HG03575 (cell line): ENCODE data around the gene CMIP.

Experiments used
- ATAC-seq: cut with Tn5 transposase; IDR thresholded peaks from one replicate; pipeline ENCODE4 v1.9.1; 2021; ENCODE audit not compliant: unreplicated experiment, insufficient number of reproducible peaks, low FRiP score; ENCODE audit errors: extremely low read depth

Gene CMIP

DNA sequence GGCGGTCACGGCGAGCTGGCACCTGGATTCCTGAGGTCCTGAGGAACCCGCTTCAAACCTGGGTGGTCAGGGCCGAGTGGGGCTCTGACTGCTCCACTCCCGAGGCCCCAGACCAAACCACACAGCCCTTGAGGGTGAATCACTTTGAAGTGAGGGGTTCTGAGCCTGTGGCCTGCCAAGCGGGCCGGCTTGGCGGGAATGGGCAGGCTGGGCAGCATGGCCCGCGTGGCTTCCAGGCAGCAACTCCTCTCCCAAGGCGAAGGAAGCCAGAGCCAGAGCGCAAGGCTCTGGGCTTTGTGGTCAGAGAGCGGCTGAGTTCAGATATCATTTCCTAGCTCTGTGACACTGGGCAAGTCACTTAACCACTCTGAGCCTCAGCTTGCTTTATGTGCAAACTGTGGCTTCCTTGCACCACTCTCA lies 42.7 kb downstream of the CMIP start:
- no peak for ATAC-seq

GRCh38 chr16:81488687-81489411 lies 44.2 kb downstream of the CMIP start:
- no peak for ATAC-seq

- no peak for ATAC-seq
These were observed 45.1 kb downstream of the CMIP start for GRCh38 chr16:81489547-81490267.

GRCh38 chr16:81491541-81492188 lies 47.1 kb downstream of the CMIP start:
- ATAC-seq, result no peak

DNA sequence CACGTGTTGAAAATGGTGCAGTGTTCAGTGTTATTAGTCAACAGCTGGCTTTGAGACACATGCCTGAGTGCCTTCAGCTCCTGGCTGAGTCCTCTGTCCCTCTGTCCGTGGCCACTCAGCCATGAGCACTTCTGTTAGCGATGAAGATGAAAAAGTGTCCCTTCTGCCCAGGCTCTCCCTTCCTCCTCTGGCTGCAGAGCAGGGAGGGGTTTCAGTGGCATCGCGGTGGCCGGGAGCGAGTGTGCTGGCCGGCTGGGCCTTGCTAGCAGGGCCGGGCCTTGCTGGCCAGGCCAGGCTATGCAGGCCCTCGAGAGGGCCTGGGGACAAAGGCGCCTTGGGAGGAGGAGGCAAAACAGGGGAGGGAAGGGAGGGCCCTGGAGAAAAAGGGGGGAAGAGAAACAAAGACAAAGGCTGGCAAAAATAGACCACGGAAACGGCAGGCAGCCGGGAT lies 47.7 kb downstream of the CMIP start:
- ATAC-seq, result no peak

DNA sequence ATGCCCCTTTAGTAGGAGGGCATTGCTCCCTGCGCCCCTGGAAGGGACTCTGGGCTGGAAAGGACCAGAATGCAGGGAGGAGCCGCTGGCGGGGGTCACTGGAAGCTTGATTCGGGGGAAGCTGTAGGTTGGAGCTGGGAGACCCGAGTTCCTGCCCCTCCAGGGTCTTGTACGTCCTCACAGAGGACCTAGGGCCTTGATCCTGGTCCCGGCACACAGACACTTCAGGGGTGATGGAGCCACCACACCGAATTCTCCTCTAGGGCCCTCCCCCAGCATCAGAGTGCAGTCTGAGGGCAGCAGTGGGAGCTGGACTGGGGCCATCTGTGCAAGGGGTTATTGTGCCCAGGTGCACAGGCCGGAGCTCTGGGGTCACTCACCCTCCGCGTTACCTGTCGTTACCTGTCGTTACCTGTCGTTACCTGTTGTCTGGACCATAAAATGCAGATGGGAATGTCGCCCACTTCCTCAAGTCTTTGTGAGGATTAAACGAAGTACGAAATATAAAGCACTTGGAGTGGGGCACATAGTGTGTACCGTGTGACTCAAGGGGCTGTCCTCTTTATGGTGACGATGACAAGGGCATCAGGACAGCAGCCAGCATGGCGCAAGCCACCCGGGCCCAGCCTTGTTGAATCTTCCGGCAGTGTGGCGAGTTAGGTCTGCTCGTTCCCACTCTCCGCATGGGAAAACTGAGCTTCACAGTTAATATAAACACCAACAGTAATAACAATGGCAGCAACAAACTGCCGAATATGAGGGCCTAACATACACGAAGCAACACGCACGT lies 48.6 kb downstream of the CMIP start:
- ATAC-seq, result no peak

- no peak for ATAC-seq
These were observed 49.3 kb downstream of the CMIP start for GRCh38 chr16:81493755-81494433.

DNA sequence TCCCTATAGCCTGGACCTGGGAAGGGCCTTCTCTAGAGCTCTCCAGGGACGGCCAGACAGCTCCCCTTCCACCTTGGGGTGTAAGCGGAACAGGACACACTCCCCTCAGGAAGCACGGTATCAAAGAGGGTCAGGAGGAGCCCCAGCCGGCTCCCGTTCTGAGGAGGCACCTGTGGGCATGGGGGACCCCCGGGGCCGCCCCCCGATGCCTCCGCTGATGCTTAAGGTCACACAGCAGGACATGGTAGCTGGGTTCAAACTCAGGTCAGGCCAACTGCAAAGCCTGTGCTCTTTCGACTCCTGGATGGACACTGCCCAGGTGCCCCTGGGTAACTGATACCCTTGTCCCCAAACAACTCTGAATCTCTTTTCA lies 49.8 kb downstream of the CMIP start:
- no peak for ATAC-seq

- no peak for ATAC-seq
These were observed 50.3 kb downstream of the CMIP start for GRCh38 chr16:81494888-81495287.

- no peak for ATAC-seq
These were observed 51.0 kb downstream of the CMIP start for GRCh38 chr16:81495321-81496234.

- ATAC-seq, result no peak
These were observed 51.7 kb downstream of the CMIP start for GRCh38 chr16:81496321-81496720.

DNA sequence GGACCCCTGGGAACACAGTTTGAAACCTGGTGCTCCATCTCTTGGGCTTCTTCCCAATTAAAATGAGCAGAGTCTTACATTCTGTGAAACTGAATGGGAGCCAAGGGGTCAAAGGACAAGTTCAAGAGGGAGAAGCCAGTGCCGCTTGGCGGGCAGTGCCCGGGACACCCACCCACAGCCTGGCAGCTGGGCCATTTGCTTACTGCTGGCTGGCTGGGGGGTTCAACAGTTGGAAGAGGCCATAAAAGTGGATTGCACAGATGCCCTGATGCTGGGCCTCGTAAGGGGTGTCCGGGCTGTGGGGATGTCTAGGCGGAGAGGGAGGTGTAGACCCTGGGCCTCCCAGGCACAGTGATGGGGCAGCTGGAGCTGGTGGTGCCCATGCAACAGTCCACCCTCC lies 52.1 kb downstream of the CMIP start:
- ATAC-seq, result no peak

DNA sequence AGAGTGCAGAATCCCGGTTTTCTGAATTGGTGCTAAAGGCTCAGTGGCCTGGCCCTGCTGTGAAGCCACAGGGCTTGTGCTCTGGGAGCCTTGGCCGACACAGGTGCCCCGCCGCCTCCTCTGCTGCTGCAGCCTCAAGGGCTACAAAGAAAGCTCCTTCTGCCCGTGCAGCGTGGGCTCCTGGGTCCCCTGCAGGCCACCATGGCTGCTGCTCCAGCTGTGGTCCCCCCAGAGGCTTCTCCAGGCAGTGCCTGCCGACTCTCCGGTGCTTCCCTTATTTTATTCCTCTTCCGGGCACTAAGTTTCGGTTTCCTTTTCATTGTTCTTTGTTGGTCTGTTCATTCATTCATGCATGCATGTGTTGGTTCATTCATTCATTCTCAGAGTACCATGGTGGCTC lies 53.1 kb downstream of the CMIP start:
- no peak for ATAC-seq

GRCh38 chr16:81498351-81498750 lies 53.7 kb downstream of the CMIP start:
- ATAC-seq, result no peak

- ATAC-seq, result no peak
These were observed 55.2 kb downstream of the CMIP start for GRCh38 chr16:81499576-81500380.

- ATAC-seq, result no peak
These were observed 56.4 kb downstream of the CMIP start for GRCh38 chr16:81500833-81501521.
